SU-DHL-6 (cell line): ENCODE results near the gene NRG3.

Experiments
- H2AFZ ChIP-seq: fragments of 200-600 bp; sonication (generic); 2 replicates; pipeline ENCODE4 v1.6.1; 2014; ENCODE audit warnings: low read depth, mild to moderate bottlenecking, moderate library complexity, mixed read lengths, antibody characterized with exemption, low read length; ENCODE audit not compliant: severe bottlenecking
- H3F3A ChIP-seq: fragments of 200-600 bp; shearing (Covaris generic); 2 replicates; pipeline ENCODE4 v1.6.0; 2016; ENCODE audit warnings: antibody characterized with exemption, mild to moderate bottlenecking; ENCODE audit not compliant: insufficient read depth
- H3K27ac ChIP-seq: fragments of 200-600 bp; sonication (generic); 2 replicates; pipeline ENCODE4 v1.5.1; 2016; ENCODE audit warnings: low read depth, mild to moderate bottlenecking, low read length, moderate library complexity, mixed read lengths
- H3K27me3 ChIP-seq: fragments of 200-600 bp; sonication (generic), shearing (Covaris generic); 2 replicates; pipeline ENCODE4 v1.6.0; 2014; ENCODE audit warnings: mild to moderate bottlenecking, low read length
- H3K36me3 ChIP-seq: fragments of 200-600 bp; sonication (generic); 2 replicates; pipeline ENCODE4 v1.6.1; 2014; ENCODE audit warnings: mild to moderate bottlenecking, low read length, mixed read lengths
- H3K4me2 ChIP-seq: fragments of 300-600, 200-600 bp; shearing (Covaris generic), sonication (generic); 2 replicates; pipeline ENCODE4 v1.6.0; 2014; ENCODE audit warnings: low read length, low read depth, mild to moderate bottlenecking; ENCODE audit not compliant: poor library complexity, severe bottlenecking
- H3K4me3 ChIP-seq: fragments of 200-600 bp; sonication (generic); 2 replicates; pipeline ENCODE4 v1.5.1; 2014; ENCODE audit warnings: antibody characterized with exemption, low read length, mild to moderate bottlenecking, mixed read lengths; ENCODE audit not compliant: insufficient read depth, poor library complexity, severe bottlenecking
- H3K79me2 ChIP-seq: fragments of 200-600 bp; sonication (generic); 2 replicates; pipeline ENCODE4 v1.6.1; 2014; ENCODE audit warnings: mild to moderate bottlenecking, low read length, moderate library complexity; ENCODE audit not compliant: insufficient read depth
- H3K9ac ChIP-seq: fragments of 200-600 bp; sonication (generic); 2 replicates; pipeline ENCODE4 v1.7.0; 2014; ENCODE audit warnings: mild to moderate bottlenecking, low read length
- H3K9me2 ChIP-seq: fragments of 200-600 bp; sonication (generic); replicated peaks from 2 replicates; pipeline ENCODE4 v1.6.1; 2014; ENCODE audit warnings: low read length; ENCODE audit not compliant: insufficient read depth
- H3K9me3 ChIP-seq: fragments of 200-600 bp; sonication (generic); 2 replicates; pipeline ENCODE4 v1.6.1; 2014; ENCODE audit warnings: low read length, mixed read lengths; ENCODE audit not compliant: insufficient read depth
- H4K20me1 ChIP-seq: fragments of 200-600 bp; sonication (generic); 2 replicates; pipeline ENCODE4 v1.6.1; 2014; ENCODE audit warnings: low read depth, mild to moderate bottlenecking, antibody characterized with exemption, low read length, moderate library complexity, mixed read lengths
- CTCF ChIP-seq: fragments of 200-600 bp; sonication (generic); IDR thresholded peaks from one replicate; pipeline ENCODE4 v1.5.1; 2017; ENCODE audit warnings: antibody characterized with exemption, mild to moderate bottlenecking, low read length, moderate library complexity; ENCODE audit not compliant: insufficient read depth, poor library complexity, severe bottlenecking
- EZH2phosphoT487 ChIP-seq: fragments of 200-600 bp; sonication (generic), shearing (Covaris generic); conservative IDR thresholded peaks from 2 replicates; pipeline ENCODE4 v1.6.1; 2018; ENCODE audit warnings: mild to moderate bottlenecking, antibody characterized with exemption, low read length, moderate library complexity, mixed read lengths

NRG3 gene

GRCh38 chr10:82768040-82768439 is 893.0 kb downstream of the NRG3 start:
- H3K9ac ChIP-seq, result no peak overlapping the region
- H3K36me3 ChIP-seq, result no peaks in the 10 kb centered on the region
- no peaks in the 10 kb centered on the region for H4K20me1 ChIP-seq
- no peak overlapping the region for H3K4me3 ChIP-seq
- no peaks in the 10 kb centered on the region for H3K9me2 ChIP-seq
- H3K9me3 ChIP-seq, result no peaks in the 10 kb centered on the region
- H3K4me2 ChIP-seq, result no peak overlapping the region
- H3K79me2 ChIP-seq, result no peaks in the 10 kb centered on the region
- no peak overlapping the region for H2AFZ ChIP-seq
- H3K27ac ChIP-seq, result no peak overlapping the region
- TF ChIP-seq EZH2phosphoT487 (no peak), CTCF (no peak)
- no peaks in the 10 kb centered on the region for H3K27me3 ChIP-seq
- no peaks in the 10 kb centered on the region for H3F3A ChIP-seq

GRCh38 chr10:82778908-82779307 is 903.9 kb downstream of the NRG3 start:
- Histone ChIP-seq H3K9ac (no peak overlapping the region), H3F3A (no peaks in the 10 kb centered on the region), H2AFZ (no peak overlapping the region), H4K20me1 (no peaks in the 10 kb centered on the region), H3K4me2 (no peak overlapping the region), H3K27me3 (no peaks in the 10 kb centered on the region), H3K79me2 (no peaks in the 10 kb centered on the region), H3K36me3 (no peaks in the 10 kb centered on the region), H3K9me2 (no peaks in the 10 kb centered on the region), H3K27ac (no peak overlapping the region), H3K9me3 (no peaks in the 10 kb centered on the region), H3K4me3 (no peak overlapping the region)
- no peak for TF ChIP-seq CTCF

- peak; percentile 19 for TF ChIP-seq CTCF
- TF ChIP-seq EZH2phosphoT487, result no peak
- Histone ChIP-seq H3K9me3 (no peaks in the 10 kb centered on the region), H3K27ac (no peak overlapping the region), H3K4me3 (no peak overlapping the region), H3F3A (no peaks in the 10 kb centered on the region), H2AFZ (no peak overlapping the region), H3K4me2 (no peak overlapping the region), H3K27me3 (no peaks in the 10 kb centered on the region), H3K9ac (no peak overlapping the region), H3K36me3 (no peaks in the 10 kb centered on the region), H4K20me1 (no peaks in the 10 kb centered on the region), H3K9me2 (no peaks in the 10 kb centered on the region), H3K79me2 (no peaks in the 10 kb centered on the region)
These were observed 921.5 kb downstream of the NRG3 start for GRCh38 chr10:82796510-82796909.

GRCh38 chr10:82801289-82801688 is 926.3 kb downstream of the NRG3 start:
- Histone ChIP-seq H3K79me2 (no peaks in the 10 kb centered on the region), H3K9me2 (no peaks in the 10 kb centered on the region), H4K20me1 (no peaks in the 10 kb centered on the region), H3K36me3 (no peaks in the 10 kb centered on the region), H3F3A (no peaks in the 10 kb centered on the region), H2AFZ (no peak overlapping the region), H3K4me2 (no peak overlapping the region), H3K27me3 (no peaks in the 10 kb centered on the region), H3K9ac (no peak overlapping the region), H3K4me3 (no peak overlapping the region), H3K9me3 (no peaks in the 10 kb centered on the region), H3K27ac (no peak overlapping the region)
- no peak for TF ChIP-seq EZH2phosphoT487
- no peak for TF ChIP-seq CTCF
